OCI-LY7 (cell line): ENCODE measurements around the gene FAM114A1. TPM values are rescaled to one million over a fixed set of nuclear protein-coding genes. Genes with fewer than 3 reads are reported as not detected.

Experiments used
- BruUV-seq: library from RNA; stranded (reverse); fragments of 400-500 nt; replicated peaks from 2 replicates; lab custom pipeline; 2021; lab: Mats Ljungman, UMichigan
- CTCF ChIA-PET: fragments of 300-600 bp; sonication (Branson Sonifier 250); formaldehyde crosslinking; loops from one replicate; lab custom pipeline; 2022; ENCODE audit warnings: antibody characterized with exemption; ENCODE audit not compliant: unreplicated experiment; lab: Charles Lee
- POLR2A ChIA-PET: fragments of 300-600 bp; sonication (Branson Sonifier 250); formaldehyde crosslinking; loops from one replicate; lab custom pipeline; 2022; ENCODE audit warnings: antibody characterized with exemption; lab: Charles Lee
- DNase-seq: peaks from one replicate; pipeline ENCODE4 v3.0.0-alpha.2; 2015; ENCODE audit warnings: low spot score
- H2AFZ ChIP-seq: fragments of 200-600 bp; sonication (generic), shearing (Covaris generic); 2 replicates; pipeline ENCODE4 v1.6.1; 2014; ENCODE audit warnings: mild to moderate bottlenecking, antibody characterized with exemption, low read length, moderate library complexity
- H3K27ac ChIP-seq: fragments of 200-600 bp; sonication (generic); 2 replicates; pipeline ENCODE4 v1.5.1; 2014; ENCODE audit warnings: mixed run types, low read depth, mild to moderate bottlenecking, moderate library complexity, low read length, inconsistent platforms; ENCODE audit not compliant: poor library complexity, severe bottlenecking
- H3K36me3 ChIP-seq: fragments of 200-600 bp; sonication (generic); 2 replicates; pipeline ENCODE4 v1.6.1; 2014; ENCODE audit warnings: mild to moderate bottlenecking, antibody characterized with exemption, low read length, moderate library complexity, mixed read lengths; ENCODE audit not compliant: insufficient read depth
- H3K4me1 ChIP-seq: fragments of 200-600 bp; sonication (generic); 2 replicates; pipeline ENCODE4 v1.5.1; 2014; ENCODE audit warnings: mild to moderate bottlenecking, low read length; ENCODE audit not compliant: insufficient read depth, poor library complexity, severe bottlenecking
- H3K4me2 ChIP-seq: fragments of 200-600 bp; sonication (generic); 2 replicates; pipeline ENCODE4 v1.6.1; 2014; ENCODE audit warnings: mild to moderate bottlenecking, low read length
- H3K4me3 ChIP-seq: fragments of 200-600 bp; sonication (generic); 2 replicates; pipeline ENCODE4 v1.5.1; 2014; ENCODE audit warnings: mild to moderate bottlenecking, low read depth, low read length; ENCODE audit not compliant: poor library complexity, severe bottlenecking
- H3K79me2 ChIP-seq: fragments of 200-600 bp; sonication (generic); 2 replicates; pipeline ENCODE4 v1.6.1; 2016; ENCODE audit warnings: low read depth, mild to moderate bottlenecking, low read length, moderate library complexity, mixed read lengths; ENCODE audit not compliant: insufficient read depth
- H3K9me2 ChIP-seq: fragments of 200-600 bp; sonication (generic); 2 replicates; pipeline ENCODE4 v1.6.1; 2016; ENCODE audit warnings: mild to moderate bottlenecking, low read length, mixed read lengths; ENCODE audit not compliant: insufficient read depth
- H3K9me3 ChIP-seq: fragments of 200-600 bp; sonication (generic); 2 replicates; pipeline ENCODE4 v1.6.1; 2014; ENCODE audit warnings: mild to moderate bottlenecking, mixed run types, low read length, mixed read lengths
- H4K20me1 ChIP-seq: fragments of 200-600 bp; sonication (generic); 2 replicates; pipeline ENCODE4 v1.6.1; 2014; ENCODE audit warnings: mild to moderate bottlenecking, antibody characterized with exemption, low read length, moderate library complexity, mixed read lengths; ENCODE audit not compliant: insufficient read depth
- EZH2phosphoT487 ChIP-seq: fragments of 200-600 bp; sonication (generic); IDR thresholded peaks from 2 replicates; pipeline ENCODE4 v1.6.1; 2018; ENCODE audit warnings: low read depth, borderline replicate concordance, mild to moderate bottlenecking, mixed run types, antibody characterized with exemption, low read length, moderate library complexity, mixed read lengths
- intact Hi-C: fragments of 100-400 bp; cut with micrococcal nuclease; formaldehyde crosslinking; loops from one replicate; pipeline ENCODE4 v1.10.0; 2022; ENCODE audit not compliant: unreplicated experiment
- total RNA-seq, 2 experiments: library from RNA; depleted of rRNA in 1 of 2; stranded (reverse); fragments of >200 nt in 1 of 2; shearing (Covaris generic) in 1 of 2; gene quantifications; 2 replicates each; pipeline ENCODE4 v1.2.3, GENCODE V29; 2014 to 2022
- TF ChIP-seq, protein P1 (sequence below): fragments of 200-600 bp; sonication (generic); conservative IDR thresholded peaks from 2 replicates; pipeline ENCODE4 v1.5.1; 2014; ENCODE audit warnings: mild to moderate bottlenecking, antibody characterized with exemption, low read length, moderate library complexity, mixed read lengths

FAM114A1 gene
- total RNA-seq, 2 experiments from 2014 or later, result not detected

DNA sequence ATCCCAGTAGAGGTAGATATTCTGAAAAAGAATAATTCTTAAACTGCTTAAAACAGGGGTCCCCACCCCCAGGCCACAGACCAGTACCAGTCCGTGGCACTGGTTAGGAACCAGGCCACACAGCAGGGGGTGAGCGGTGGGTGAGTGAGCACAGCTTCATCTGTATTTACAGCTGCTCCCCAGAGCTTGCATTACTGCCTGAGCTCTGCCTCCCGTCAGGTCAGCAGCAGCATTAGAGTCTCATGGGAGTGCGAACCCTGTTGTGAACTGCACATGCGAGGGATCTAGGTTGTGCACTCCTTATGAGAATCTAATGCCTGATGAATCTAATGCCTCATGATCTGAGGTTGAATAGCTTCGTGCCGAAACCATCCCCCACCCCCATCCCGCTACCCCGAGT, 76.8 kb downstream of the FAM114A1 start:
- H3K9me2 ChIP-seq, result no peaks in the 10 kb centered on the region
- no peak for DNase-seq
- H3K4me3 ChIP-seq, result no peak overlapping the region
- H3K36me3 ChIP-seq, result no peaks in the 10 kb centered on the region
- POLR2A ChIA-PET, result no interaction called here
- no peak overlapping the region for H3K4me2 ChIP-seq
- peaks cover 2% of the 10 kb centered on the region for H3K4me1 ChIP-seq
- H4K20me1 ChIP-seq, result no peaks in the 10 kb centered on the region
- H2AFZ ChIP-seq, result no peak overlapping the region
- no peaks in the 10 kb centered on the region for H3K79me2 ChIP-seq
- no peak overlapping the region for H3K27ac ChIP-seq
- intact Hi-C loops, result no loop called here
- no peak for TF ChIP-seq EZH2phosphoT487
- TF ChIP-seq, protein P1, sequence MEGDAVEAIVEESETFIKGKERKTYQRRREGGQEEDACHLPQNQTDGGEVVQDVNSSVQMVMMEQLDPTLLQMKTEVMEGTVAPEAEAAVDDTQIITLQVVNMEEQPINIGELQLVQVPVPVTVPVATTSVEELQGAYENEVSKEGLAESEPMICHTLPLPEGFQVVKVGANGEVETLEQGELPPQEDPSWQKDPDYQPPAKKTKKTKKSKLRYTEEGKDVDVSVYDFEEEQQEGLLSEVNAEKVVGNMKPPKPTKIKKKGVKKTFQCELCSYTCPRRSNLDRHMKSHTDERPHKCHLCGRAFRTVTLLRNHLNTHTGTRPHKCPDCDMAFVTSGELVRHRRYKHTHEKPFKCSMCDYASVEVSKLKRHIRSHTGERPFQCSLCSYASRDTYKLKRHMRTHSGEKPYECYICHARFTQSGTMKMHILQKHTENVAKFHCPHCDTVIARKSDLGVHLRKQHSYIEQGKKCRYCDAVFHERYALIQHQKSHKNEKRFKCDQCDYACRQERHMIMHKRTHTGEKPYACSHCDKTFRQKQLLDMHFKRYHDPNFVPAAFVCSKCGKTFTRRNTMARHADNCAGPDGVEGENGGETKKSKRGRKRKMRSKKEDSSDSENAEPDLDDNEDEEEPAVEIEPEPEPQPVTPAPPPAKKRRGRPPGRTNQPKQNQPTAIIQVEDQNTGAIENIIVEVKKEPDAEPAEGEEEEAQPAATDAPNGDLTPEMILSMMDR, result no peak
- CTCF ChIA-PET, result no interaction called here
- BruUV-seq, result no TSS peak
- H3K9me3 ChIP-seq, result no peaks in the 10 kb centered on the region

DNA sequence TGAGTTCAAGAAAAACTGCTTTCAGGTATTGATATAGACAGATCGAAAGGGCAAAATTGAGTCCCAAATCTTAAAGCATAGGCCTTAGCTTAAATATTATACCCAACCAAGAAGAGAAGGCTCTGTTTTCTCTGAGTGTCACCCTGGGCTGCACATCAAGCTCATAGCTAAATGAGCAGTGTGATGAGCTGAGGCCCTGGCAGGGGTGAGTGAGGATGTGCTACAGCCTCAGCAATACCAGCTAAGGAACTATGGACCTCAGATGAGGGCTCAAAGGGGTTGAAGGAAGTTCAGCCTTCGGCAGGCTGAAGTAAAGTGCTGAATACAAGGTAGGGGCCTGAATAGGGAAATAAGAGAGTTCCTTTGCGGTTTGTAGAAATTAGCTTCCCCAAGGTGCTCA, 79.3 kb downstream of the FAM114A1 start:
- Histone ChIP-seq H3K36me3 (no peaks in the 10 kb centered on the region), H3K27ac (no peak overlapping the region), H2AFZ (no peak overlapping the region), H3K4me2 (no peak overlapping the region), H3K4me3 (no peak overlapping the region), H3K9me3 (no peaks in the 10 kb centered on the region), H4K20me1 (no peaks in the 10 kb centered on the region), H3K79me2 (no peaks in the 10 kb centered on the region), H3K4me1 (peaks cover 4% of the 10 kb centered on the region), H3K9me2 (no peaks in the 10 kb centered on the region)
- no peak for DNase-seq
- intact Hi-C loops, result no loop called here
- no peak for TF ChIP-seq EZH2phosphoT487
- TF ChIP-seq, protein P1, result no peak
- CTCF ChIA-PET, result interaction anchor here (1.0 kb wide), 1 partner anchor 38 kb away, joined by 3 read pairs; no protein-coding TSS in a partner anchor
- BruUV-seq, result no TSS peak
- POLR2A ChIA-PET, result interaction anchor here (0.5 kb wide), 1 partner anchor 1676 kb away, joined by 3 read pairs; no protein-coding TSS in a partner anchor

DNA sequence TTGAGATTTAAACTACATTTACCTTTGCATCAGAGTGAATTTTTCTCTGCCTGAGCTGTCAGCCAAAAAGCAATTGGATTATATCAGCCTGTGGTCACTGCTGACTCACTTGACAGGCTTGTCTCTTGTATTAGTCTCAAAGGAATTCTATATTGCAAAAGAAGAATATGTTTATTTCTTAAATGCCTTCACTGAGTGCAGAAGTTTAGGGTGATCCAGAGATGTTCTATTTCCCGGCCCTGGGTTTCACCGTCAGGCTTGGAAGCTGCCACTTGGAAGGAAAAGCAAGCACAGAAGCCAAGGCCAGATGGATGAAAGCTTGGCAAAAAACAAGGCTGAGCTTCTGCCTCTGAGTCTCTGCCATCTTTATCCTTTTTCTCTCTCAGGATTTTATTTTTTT, 80.9 kb downstream of the FAM114A1 start:
- Histone ChIP-seq H3K4me3 (no peak overlapping the region), H3K9me2 (no peaks in the 10 kb centered on the region), H3K79me2 (no peaks in the 10 kb centered on the region), H3K27ac (no peak overlapping the region), H3K9me3 (no peaks in the 10 kb centered on the region), H3K36me3 (no peaks in the 10 kb centered on the region), H2AFZ (no peak overlapping the region), H3K4me2 (no peak overlapping the region), H4K20me1 (no peaks in the 10 kb centered on the region), H3K4me1 (peaks cover 4% of the 10 kb centered on the region)
- ChIA-PET CTCF (no interaction called here), POLR2A (interaction anchor here (0.5 to 1.1 kb wide), 3 partner anchors 23 to 678 kb away, joined by 3 to 5 read pairs (median 3); no protein-coding TSS in a partner anchor)
- intact Hi-C loops, result no loop called here
- DNase-seq, result no peak
- TF ChIP-seq, protein P1, result no peak
- no peak for TF ChIP-seq EZH2phosphoT487
- BruUV-seq, result no TSS peak
